Measurements from ENCODE around the gene BBS1. TPM values are rescaled to one million over a fixed set of nuclear protein-coding genes. Genes with fewer than 3 reads are reported as not detected.

Gene BBS1
- total and polyA plus RNA-seq, 2 donors (not counting 3 experiments of a cell fraction or from before 2014, with no cell fraction given), result 29.2 to 32.9 TPM

- ChIA-PET CTCF (interaction anchor here (0.8 to 2.9 kb wide), 8 partner anchors 9 to 110 kb away, joined by 3 to 18 read pairs (median 6); partner anchors contain the start of genes ACTN3, CCDC87, CCS and RBM4B), POLR2A (interaction anchor here (0.6 to 1.8 kb wide), 4 partner anchors 48 to 364 kb away, joined by 3 to 4 read pairs (median 3); partner anchors contain the start of genes BBS1, RBM14 and RBM4)
- peak; percentile 87 for FAIRE-seq
Observed at GRCh38 chr11:66568124-66568916, 57.9 kb downstream of the BBS1 start, which contains the start of gene CTSF. Gene CTSF (minus strand): TSS chr11:66568606. CDS start chr11:66568486, 120 bp downstream.

GRCh38 chr11:66569076-66569475 lies 58.6 kb downstream of the BBS1 start:
- Histone ChIP-seq H3K4me1 (ENCODE audit: control insufficient read depth, extremely low read depth, insufficient read depth, low read length) (peaks cover 3% of the 10 kb centered on the region), H3K4me2 (ENCODE audit: insufficient read depth, low read length) (no peak overlapping the region), H3K4me3 (replicated peaks in 1 of 3; ENCODE audit: insufficient read depth in 1 of 3, low read depth in 1 of 3, low read length in 3 of 3) (no peak overlapping the region), H3K9ac (replicated peaks; ENCODE audit: extremely low read depth, insufficient read depth, low read length) (no peak overlapping the region), H2AFZ (ENCODE audit: low read depth, low read length) (no peak overlapping the region), H3K79me2 (ENCODE audit: control insufficient read depth, insufficient read depth, low read length) (no peaks in the 10 kb centered on the region), H3K36me3 (ENCODE audit: control insufficient read depth in 2 of 2, extremely low read depth in 1 of 2, insufficient read depth in 2 of 2, low read length in 2 of 2) (no peaks in the 10 kb centered on the region), H3K27ac (ENCODE audit: insufficient read depth, low read depth, low read length) (no peak overlapping the region), H4K20me1 (replicated peaks; ENCODE audit: control insufficient read depth, extremely low read depth, insufficient read depth, low read length) (no peaks in the 10 kb centered on the region), H3K27me3 (ENCODE audit: control insufficient read depth in 2 of 2, insufficient read depth in 2 of 2, low read length in 2 of 2) (no peaks in the 10 kb centered on the region), H3K9me1 (replicated peaks; ENCODE audit: control insufficient read depth, extremely low read depth, insufficient read depth, low read length) (no peaks in the 10 kb centered on the region), H3K9me3 (replicated peaks; ENCODE audit: control insufficient read depth, insufficient read depth, low read length) (no peaks in the 10 kb centered on the region)
- dilution Hi-C loops (cut with MboI; ENCODE audit: extremely low pct_ligation_motif_present, low sequenced_read_pairs), result no loop called here
- DNase-seq (ENCODE audit: low read depth, low spot score), result no peak
- CTCF ChIA-PET, result interaction anchor here (0.8 to 2.9 kb wide), 9 partner anchors 9 to 183 kb away, joined by 3 to 18 read pairs (median 5); partner anchors contain the start of genes ACTN3, CCDC87, CCS and RBM4B
- no peak for TF ChIP-seq MAX (IDR thresholded peaks at IDR 0.05; ENCODE audit: insufficient read depth, insufficient read length)
- no peak for TF ChIP-seq CTCF (IDR thresholded peaks at IDR 0.05; ENCODE audit: extremely low read depth in 1 of 2, insufficient read depth in 1 of 2, low read depth in 1 of 2, low read length in 2 of 2)
- no peak for TF ChIP-seq POLR2AphosphoS5 (IDR thresholded peaks at IDR 0.05; ENCODE audit: insufficient read depth, low read depth, low read length)
- TF ChIP-seq FOS (IDR thresholded peaks at IDR 0.05; ENCODE audit: borderline replicate concordance, insufficient read depth, low read length), result no peak
- TF ChIP-seq EZH2 (IDR thresholded peaks at IDR 0.05; ENCODE audit: borderline replicate concordance, low read depth, low read length, severe bottlenecking), result no peak
- no peak for TF ChIP-seq JUN (IDR thresholded peaks at IDR 0.05; ENCODE audit: borderline replicate concordance, insufficient read depth, insufficient read length, low read depth)
- TF ChIP-seq GATA2 (IDR thresholded peaks at IDR 0.05; ENCODE audit: insufficient read depth, insufficient read length, low read depth, low read length), result no peak
- TF ChIP-seq POLR2A (IDR thresholded peaks at IDR 0.05; ENCODE audit: low read depth, low read length), result no peak
- no peak for TF ChIP-seq MYC (IDR thresholded peaks at IDR 0.05; ENCODE audit: low read depth, low read length)
- BruUV-seq (replicated peaks), result no TSS peak
- no peak for FAIRE-seq
- POLR2A ChIA-PET, result interaction anchor here (0.8 kb wide), 1 partner anchor 58 kb away, joined by 3 read pairs; the partner anchor contains the start of gene BBS1
- intact Hi-C loops (cut with micrococcal nuclease), result no loop called here

More at GRCh38 chr11:66568124-66568916, 57.9 kb downstream of the BBS1 start, which contains the start of gene CTSF:
- intact Hi-C loops (cut with micrococcal nuclease) (no loop called here), dilution Hi-C loops (cut with MboI; ENCODE audit: extremely low pct_ligation_motif_present, low sequenced_read_pairs) (no loop called here)
- Histone ChIP-seq H3K36me3 (ENCODE audit: control insufficient read depth in 2 of 2, extremely low read depth in 1 of 2, insufficient read depth in 2 of 2, low read length in 2 of 2) (no peaks in the 10 kb centered on the region), H3K79me2 (ENCODE audit: control insufficient read depth, insufficient read depth, low read length) (no peaks in the 10 kb centered on the region), H3K9me3 (replicated peaks; ENCODE audit: control insufficient read depth, insufficient read depth, low read length) (no peaks in the 10 kb centered on the region), H3K9me1 (replicated peaks; ENCODE audit: control insufficient read depth, extremely low read depth, insufficient read depth, low read length) (no peaks in the 10 kb centered on the region), H3K4me1 (ENCODE audit: control insufficient read depth, extremely low read depth, insufficient read depth, low read length) (peaks cover 3% of the 10 kb centered on the region), H3K27me3 (ENCODE audit: control insufficient read depth in 2 of 2, insufficient read depth in 2 of 2, low read length in 2 of 2) (no peaks in the 10 kb centered on the region), H3K9ac (replicated peaks; ENCODE audit: extremely low read depth, insufficient read depth, low read length) (no peak within 1 kb of the TSS), H4K20me1 (replicated peaks; ENCODE audit: control insufficient read depth, extremely low read depth, insufficient read depth, low read length) (no peaks in the 10 kb centered on the region), H3K4me3 (replicated peaks in 1 of 3; ENCODE audit: insufficient read depth in 1 of 3, low read depth in 1 of 3, low read length in 3 of 3) (peak within 1 kb of the TSS in 1 of 3 experiments; percentile 44), H3K27ac (ENCODE audit: insufficient read depth, low read depth, low read length) (no peak within 1 kb of the TSS), H2AFZ (ENCODE audit: low read depth, low read length) (peak within 1 kb of the TSS; percentile 70), H3K4me2 (ENCODE audit: insufficient read depth, low read length) (peak within 1 kb of the TSS; percentile 69)
- peak; percentile 85 for DNase-seq (ENCODE audit: low read depth, low spot score)
- no TSS peak for BruUV-seq (replicated peaks)
- TF ChIP-seq MAX (IDR thresholded peaks at IDR 0.05; ENCODE audit: insufficient read depth, insufficient read length) (peak; percentile 95), POLR2AphosphoS5 (IDR thresholded peaks at IDR 0.05; ENCODE audit: insufficient read depth, low read depth, low read length) (no peak)

Measured in endothelial cell of umbilical vein (primary cell).